H9 (cell line): ENCODE data around the gene SLC17A9. TPM values are rescaled to one million over a fixed set of nuclear protein-coding genes. Genes with fewer than 3 reads are reported as not detected.

Source experiments
- DNase-seq: peaks from one replicate; pipeline ENCODE4 v3.0.0-alpha.2; 2017
- H2AFZ ChIP-seq: one replicate; pipeline ENCODE4 v1.6.1; 2013; ENCODE audit warnings: mild to moderate bottlenecking, low read length, control low read depth, moderate library complexity
- H2AK5ac ChIP-seq: 2 replicates; pipeline ENCODE4 v1.6.1; 2013; ENCODE audit warnings: low read length, control low read depth, mixed read lengths; ENCODE audit not compliant: insufficient read length
- H2BK120ac ChIP-seq: one replicate; pipeline ENCODE4 v1.6.1; 2013; ENCODE audit warnings: low read depth, mild to moderate bottlenecking, low read length, control low read depth, inconsistent platforms; ENCODE audit not compliant: poor library complexity, severe bottlenecking
- H2BK12ac ChIP-seq: 2 replicates; pipeline ENCODE4 v1.6.1; 2013; ENCODE audit warnings: low read length, control low read depth, mixed read lengths, low read depth; ENCODE audit not compliant: insufficient read length
- H2BK15ac ChIP-seq: 2 replicates; pipeline ENCODE4 v1.6.1; 2013; ENCODE audit warnings: low read depth, low read length, control low read depth
- H2BK20ac ChIP-seq: one replicate; pipeline ENCODE4 v1.6.1; 2013; ENCODE audit warnings: low read depth, mild to moderate bottlenecking, low read length, control low read depth, inconsistent platforms; ENCODE audit not compliant: poor library complexity, severe bottlenecking
- H2BK5ac ChIP-seq: 2 replicates; pipeline ENCODE4 v1.6.1; 2013; ENCODE audit warnings: low read length, control low read depth, mixed read lengths; ENCODE audit not compliant: insufficient read length
- H3K14ac ChIP-seq: 2 replicates; pipeline ENCODE4 v1.6.1; 2013; ENCODE audit warnings: low read length, control low read depth; ENCODE audit not compliant: insufficient read depth
- H3K18ac ChIP-seq: 2 replicates; pipeline ENCODE4 v1.6.1; 2013; ENCODE audit warnings: low read depth, mild to moderate bottlenecking, mixed read lengths, low read length, control low read depth; ENCODE audit not compliant: insufficient read length
- H3K23ac ChIP-seq: 2 replicates; pipeline ENCODE4 v1.6.1; 2013; ENCODE audit warnings: low read length, control low read depth, mixed read lengths, low read depth; ENCODE audit not compliant: insufficient read length
- H3K23me2 ChIP-seq: 2 replicates; pipeline ENCODE4 v1.6.1; 2013; ENCODE audit warnings: low read depth, mild to moderate bottlenecking, mixed read lengths, low read length, control low read depth; ENCODE audit not compliant: insufficient read length, poor library complexity, severe bottlenecking
- H3K27ac ChIP-seq: 2 replicates; pipeline ENCODE4 v1.5.1; 2013; ENCODE audit warnings: low read length, control low read depth, mixed read lengths, low read depth; ENCODE audit not compliant: insufficient read length
- H3K27me3 ChIP-seq: 2 replicates; pipeline ENCODE4 v1.6.1; 2013; ENCODE audit warnings: low read length, control low read depth, inconsistent platforms; ENCODE audit not compliant: insufficient read depth
- H3K4ac ChIP-seq: 2 replicates; pipeline ENCODE4 v1.6.1; 2013; ENCODE audit warnings: low read depth, mild to moderate bottlenecking, control low read depth, inconsistent platforms, low read length, moderate library complexity
- H3K4me1 ChIP-seq: 2 replicates; pipeline ENCODE4 v1.6.1; 2013; ENCODE audit warnings: low read length, control low read depth, inconsistent platforms; ENCODE audit not compliant: insufficient read depth
- H3K4me2 ChIP-seq: 2 replicates; pipeline ENCODE4 v1.6.1; 2013; ENCODE audit warnings: low read length, control low read depth, mixed read lengths; ENCODE audit not compliant: insufficient read length, insufficient read depth
- H3K56ac ChIP-seq: 2 replicates; pipeline ENCODE4 v1.6.1; 2013; ENCODE audit warnings: low read depth, mild to moderate bottlenecking, mixed read lengths, low read length, control low read depth; ENCODE audit not compliant: insufficient read length
- H3K79me1 ChIP-seq: 2 replicates; pipeline ENCODE4 v1.6.1; 2013; ENCODE audit warnings: low read depth, mild to moderate bottlenecking, moderate library complexity, low read length, control low read depth, inconsistent platforms; ENCODE audit not compliant: insufficient read depth, poor library complexity, severe bottlenecking
- H3K79me2 ChIP-seq: 2 replicates; pipeline ENCODE4 v1.6.1; 2013; ENCODE audit warnings: low read length, control low read depth, inconsistent platforms; ENCODE audit not compliant: insufficient read depth
- H3K9ac ChIP-seq: 2 replicates; pipeline ENCODE4 v1.6.1; 2013; ENCODE audit warnings: low read length, control low read depth, mixed read lengths; ENCODE audit not compliant: insufficient read length; ENCODE audit errors: extremely low read depth
- H3K9me3 ChIP-seq: one replicate; pipeline ENCODE4 v1.6.1; 2013; ENCODE audit warnings: low read depth, low read length, inconsistent platforms; ENCODE audit not compliant: control insufficient read depth
- H3T11ph ChIP-seq: one replicate; pipeline ENCODE4 v1.6.1; 2013; ENCODE audit warnings: mild to moderate bottlenecking, low read length, control low read depth, inconsistent platforms
- H4K20me1 ChIP-seq: one replicate; pipeline ENCODE4 v1.6.1; 2013; ENCODE audit not compliant: control insufficient read depth, insufficient read length, insufficient read depth
- H4K5ac ChIP-seq: 2 replicates; pipeline ENCODE4 v1.6.1; 2013; ENCODE audit warnings: low read depth, mild to moderate bottlenecking, mixed read lengths, low read length, control low read depth; ENCODE audit not compliant: insufficient read length
- H4K8ac ChIP-seq: replicated peaks from 2 replicates; pipeline ENCODE4 v1.6.1; 2013; ENCODE audit warnings: low read length, control low read depth, mixed read lengths, low read depth; ENCODE audit not compliant: insufficient read length
- H4K91ac ChIP-seq: 2 replicates; pipeline ENCODE4 v1.6.1; 2013; ENCODE audit warnings: low read depth, mild to moderate bottlenecking, moderate library complexity, mixed read lengths, low read length, control low read depth; ENCODE audit not compliant: insufficient read length
- H3K27ac Mint-ChIP-seq, 3 experiments: 2 replicates in 2 of 3; 3 replicates in 1 of 3; pipeline ENCODE4 v1.8.0; 2020 to 2021; ENCODE audit warnings: mixed read lengths in 3 of 3, mild to moderate bottlenecking in 1 of 3, moderate library complexity in 1 of 3
- H3K27me3 Mint-ChIP-seq: 2 replicates; pipeline ENCODE4 v1.8.0; 2021; ENCODE audit warnings: low read depth, mild to moderate bottlenecking, moderate library complexity, mixed read lengths
- H3K36me3 Mint-ChIP-seq, 3 experiments: 2 replicates in 2 of 3; 3 replicates in 1 of 3; pipeline ENCODE4 v1.8.0; 2020 to 2021; ENCODE audit warnings: low read depth in 3 of 3, mixed read lengths in 3 of 3; ENCODE audit not compliant: insufficient read depth in 1 of 3
- H3K4me1 Mint-ChIP-seq, 2 experiments: 2 replicates each; pipeline ENCODE4 v1.8.0; 2020; ENCODE audit warnings: mixed read lengths in 2 of 2
- H3K4me3 Mint-ChIP-seq, 2 experiments: 2 replicates in 1 of 2; 3 replicates in 1 of 2; pipeline ENCODE4 v1.8.0; 2020 to 2021; ENCODE audit warnings: mild to moderate bottlenecking in 2 of 2, mixed read lengths in 2 of 2, moderate library complexity in 1 of 2
- H3K9me3 Mint-ChIP-seq, 2 experiments: 2 replicates in 1 of 2; 3 replicates in 1 of 2; pipeline ENCODE4 v1.8.0; 2020; ENCODE audit warnings: mild to moderate bottlenecking in 2 of 2, mixed read lengths in 2 of 2, moderate library complexity in 1 of 2
- CTCF ChIP-seq: fragments of 200-600 bp; sonication (generic); conservative IDR thresholded peaks from 3 replicates; pipeline ENCODE4 v1.8.0; 2021; ENCODE audit warnings: antibody characterized with exemption, mild to moderate bottlenecking
- WGBS: extraction: QIAGEN DNeasy Blood & Tissue Kit; methylation state at CpG from one replicate; pipeline ENCODE4 v1.1.7; 2013; ENCODE audit warnings: missing lambda C conversion rate, low lambda C conversion rate, mixed read lengths; ENCODE audit not compliant: insufficient read length; ENCODE audit errors: extremely low coverage; 5-methylcytosine and 5-hydroxymethylcytosine counted together
- total RNA-seq: library from RNA; stranded (reverse); gene quantifications from 2 replicates; pipeline ENCODE4 v1.2.1, GENCODE V29; 2021

Gene SLC17A9
- total RNA-seq, 1 experiment from 2014 or later: 20.9 TPM

- H3K79me2 ChIP-seq: peaks cover 80% of the 10 kb centered on the region
- Mint-ChIP-seq H3K4me1 (peaks cover 53 to 59% of the 10 kb centered on the region in 2 experiments), H3K27me3 (no peaks in the 10 kb centered on the region), H3K4me3 (peak overlapping the region in 1 of 2 experiments; percentile 25; a peak in 4 of 5 replicates), H3K9me3 (no peaks in the 10 kb centered on the region), H3K36me3 (peaks cover 27 to 33% (median 30%) of the 10 kb centered on the region in 3 experiments), H3K27ac (peak overlapping the region; percentile 10 to 97 (median 90); a peak in 6 of 7 replicates)
- H4K91ac ChIP-seq: no peak overlapping the region
- H3K4ac ChIP-seq: no peak overlapping the region
- no peak overlapping the region for H2BK20ac ChIP-seq
- peaks cover 23% of the 10 kb centered on the region for H3K4me1 ChIP-seq
- H4K5ac ChIP-seq: no peak overlapping the region
- no peaks in the 10 kb centered on the region for H3K9me3 ChIP-seq
- H3K14ac ChIP-seq: no peak overlapping the region
- no peak overlapping the region for H2AFZ ChIP-seq
- H3K27ac ChIP-seq: no peak overlapping the region
- H3T11ph ChIP-seq: no peak overlapping the region
- H3K23me2 ChIP-seq: no peaks in the 10 kb centered on the region
- no peaks in the 10 kb centered on the region for H4K20me1 ChIP-seq
- peak; percentile 85 for DNase-seq
- no peak overlapping the region for H2BK5ac ChIP-seq
- peaks cover 15% of the 10 kb centered on the region for H3K79me1 ChIP-seq
- no peak overlapping the region for H3K4me2 ChIP-seq
- no peak overlapping the region for H2BK12ac ChIP-seq
- H3K9ac ChIP-seq: no peak overlapping the region
- H2AK5ac ChIP-seq: no peak overlapping the region
- H3K27me3 ChIP-seq: no peaks in the 10 kb centered on the region
- H4K8ac ChIP-seq: no peak overlapping the region
- no peak for TF ChIP-seq CTCF
- no peak overlapping the region for H2BK15ac ChIP-seq
- no peak overlapping the region for H3K23ac ChIP-seq
- H3K56ac ChIP-seq: no peak overlapping the region
- H2BK120ac ChIP-seq: no peak overlapping the region
- H3K18ac ChIP-seq: no peak overlapping the region
- no CpG with 5 or more reads among the region's 8 CpGs for WGBS
These were observed 37.5 kb upstream of the SLC17A9 start for GRCh38 chr20:62914970-62915457.
